GM18861 (cell line): ENCODE results near the gene CACNA2D2.

Experiments used
- ATAC-seq: cut with Tn5 transposase; IDR thresholded peaks from one replicate; pipeline ENCODE4 v1.9.1; 2021; ENCODE audit not compliant: unreplicated experiment

CACNA2D2 gene

GRCh38 chr3:50430950-50431435 is 72.4 kb downstream of the CACNA2D2 start:
- ATAC-seq: no peak

DNA sequence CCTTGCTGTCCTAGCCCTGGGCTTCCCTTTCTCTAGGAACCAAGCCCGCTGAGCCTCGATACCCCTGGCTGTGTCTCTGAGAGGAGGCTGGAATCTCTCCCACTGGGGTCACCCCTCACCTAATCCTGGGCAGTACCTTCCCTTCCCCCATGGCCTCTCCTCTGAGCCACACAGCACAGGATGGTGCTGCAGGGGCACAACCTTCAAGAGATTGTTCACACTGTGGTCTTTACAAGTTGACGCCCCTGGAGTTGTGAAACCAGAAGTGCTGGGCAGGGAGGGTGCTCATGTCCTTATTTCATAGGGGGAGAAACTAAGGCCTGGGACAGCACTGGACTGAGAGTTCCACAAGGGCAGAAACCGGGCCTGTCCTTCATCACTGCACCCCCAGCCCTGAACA is 73.2 kb downstream of the CACNA2D2 start:
- ATAC-seq: no peak

- no peak for ATAC-seq
Measured at GRCh38 chr3:50428007-50428633, 75.3 kb downstream of the CACNA2D2 start.

GRCh38 chr3:50427217-50427616 is 76.2 kb downstream of the CACNA2D2 start:
- no peak for ATAC-seq

GRCh38 chr3:50425911-50426310 is 77.5 kb downstream of the CACNA2D2 start:
- no peak for ATAC-seq

DNA sequence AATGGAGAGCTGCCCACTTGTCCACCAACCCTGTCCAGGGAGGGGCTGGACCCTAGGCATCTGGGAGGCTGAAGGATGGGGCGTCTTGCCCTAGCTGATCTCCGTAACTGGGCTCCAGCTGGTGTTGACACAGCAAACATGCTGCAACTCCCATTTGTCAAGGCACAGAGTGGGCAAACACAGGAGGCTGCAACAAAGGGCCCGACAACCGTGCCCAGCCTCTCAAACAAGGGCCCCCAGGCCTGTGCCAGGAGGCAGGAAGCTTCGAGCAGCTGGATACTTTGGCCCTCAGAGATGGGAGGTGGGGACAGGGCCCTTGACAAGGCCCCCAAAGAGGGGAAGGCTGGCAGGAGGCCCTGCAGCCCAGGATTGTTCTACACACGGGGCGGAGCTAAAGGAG is 79.9 kb downstream of the CACNA2D2 start:
- no peak for ATAC-seq

DNA sequence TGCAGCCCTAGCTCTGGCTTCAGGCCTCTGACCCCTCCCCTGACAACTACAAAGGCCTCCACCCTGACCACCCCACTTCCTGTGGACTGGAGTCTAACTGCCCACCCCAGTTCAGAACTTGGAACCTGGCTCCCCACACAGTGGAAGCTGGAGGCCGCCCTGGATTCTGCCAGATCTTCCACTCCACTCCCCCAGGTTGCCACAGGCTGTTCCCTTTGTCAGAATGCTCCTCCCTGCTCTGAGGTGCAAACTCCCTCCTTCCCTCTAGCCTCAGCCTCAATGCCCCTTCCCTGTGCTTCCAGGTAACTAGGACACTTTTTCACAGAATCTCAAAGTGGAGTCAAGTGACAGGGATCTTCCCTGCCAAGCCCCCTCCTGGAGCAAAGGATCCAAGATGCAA is 81.3 kb downstream of the CACNA2D2 start:
- no peak for ATAC-seq

- ATAC-seq: no peak
Measured at GRCh38 chr3:50419595-50420370, 83.7 kb downstream of the CACNA2D2 start.

GRCh38 chr3:50418850-50419249 is 84.6 kb downstream of the CACNA2D2 start:
- ATAC-seq: no peak

DNA sequence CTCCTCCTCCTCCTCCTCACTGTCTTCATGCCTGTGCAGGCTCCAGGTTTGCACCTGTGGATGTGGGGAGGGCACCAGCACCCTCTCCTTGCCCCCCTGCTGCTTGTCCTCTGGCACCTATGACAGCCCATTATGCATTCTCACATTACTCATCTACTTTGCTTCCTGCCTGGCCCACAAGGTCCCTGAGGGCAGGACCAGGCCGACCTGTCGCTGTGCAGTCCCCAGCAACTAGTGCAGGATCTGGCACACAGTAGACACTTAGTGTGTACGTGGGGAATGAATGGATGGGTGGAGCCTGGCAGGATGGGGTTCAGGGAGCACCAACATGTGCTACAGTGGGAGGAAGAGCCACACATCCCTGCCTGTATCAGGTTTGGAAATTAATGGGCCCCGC is 85.8 kb downstream of the CACNA2D2 start:
- no peak for ATAC-seq

DNA sequence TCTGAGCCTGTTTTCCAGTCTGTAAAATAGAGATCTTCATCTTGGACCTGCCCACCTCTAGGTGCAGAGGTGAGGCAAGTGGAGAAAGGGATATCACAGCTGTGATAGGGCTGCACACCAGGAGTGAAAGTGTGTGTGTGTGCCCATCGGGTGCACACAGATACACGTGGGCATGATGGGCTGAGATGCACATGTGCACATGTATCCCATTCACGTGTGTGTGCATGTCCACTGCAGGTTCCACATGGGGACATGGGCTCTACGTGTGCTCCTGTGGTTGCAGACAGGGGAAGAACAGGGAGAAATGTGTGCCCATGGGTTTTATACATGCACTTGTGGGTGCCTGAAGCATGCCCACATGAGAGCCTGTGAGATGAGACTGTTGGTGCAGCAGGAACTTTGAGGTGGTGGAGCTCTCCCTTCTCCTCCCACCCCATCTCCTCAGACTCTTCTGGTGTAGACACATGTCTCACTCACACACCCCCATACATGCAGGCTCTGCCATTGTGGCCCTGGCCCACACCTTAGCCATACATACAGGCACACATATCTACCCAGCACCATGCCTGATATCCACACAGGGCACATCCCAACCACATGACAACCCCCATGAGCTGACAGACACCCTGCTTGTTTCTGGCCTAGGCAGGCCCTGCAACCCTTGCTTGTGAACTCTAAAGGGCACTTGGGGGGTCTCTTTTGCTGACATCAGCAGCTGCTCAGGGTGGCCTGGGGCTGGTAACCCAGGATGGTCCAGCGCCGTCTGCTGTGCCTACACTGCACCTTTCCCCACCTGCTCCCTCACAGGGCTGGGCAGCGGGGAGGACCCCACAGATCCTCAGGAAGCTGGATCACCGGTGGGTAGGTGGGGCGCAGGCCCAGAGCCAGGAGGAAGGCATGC is 86.4 kb downstream of the CACNA2D2 start:
- no peak for ATAC-seq

GRCh38 chr3:50415816-50416215 is 87.6 kb downstream of the CACNA2D2 start:
- ATAC-seq: no peak

DNA sequence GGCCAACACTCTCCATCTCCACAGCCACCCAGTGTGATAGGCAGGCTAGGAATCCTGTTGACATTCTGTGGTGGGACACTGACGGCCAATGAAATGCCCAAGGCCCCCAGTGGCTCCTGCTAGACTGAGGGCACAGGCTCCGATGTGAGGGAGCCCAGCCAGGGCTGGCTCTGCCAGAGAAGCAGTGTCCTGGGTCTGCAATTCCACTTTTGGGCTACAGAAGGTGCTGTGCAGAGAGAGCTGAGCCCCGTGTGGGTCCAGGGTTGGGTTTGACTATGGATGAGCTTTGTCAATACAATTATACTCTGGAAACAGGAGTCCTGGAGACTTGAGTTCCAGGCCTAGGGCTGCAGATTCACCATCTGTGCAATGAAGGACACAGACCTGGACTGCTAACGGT is 88.4 kb downstream of the CACNA2D2 start:
- no peak for ATAC-seq

DNA sequence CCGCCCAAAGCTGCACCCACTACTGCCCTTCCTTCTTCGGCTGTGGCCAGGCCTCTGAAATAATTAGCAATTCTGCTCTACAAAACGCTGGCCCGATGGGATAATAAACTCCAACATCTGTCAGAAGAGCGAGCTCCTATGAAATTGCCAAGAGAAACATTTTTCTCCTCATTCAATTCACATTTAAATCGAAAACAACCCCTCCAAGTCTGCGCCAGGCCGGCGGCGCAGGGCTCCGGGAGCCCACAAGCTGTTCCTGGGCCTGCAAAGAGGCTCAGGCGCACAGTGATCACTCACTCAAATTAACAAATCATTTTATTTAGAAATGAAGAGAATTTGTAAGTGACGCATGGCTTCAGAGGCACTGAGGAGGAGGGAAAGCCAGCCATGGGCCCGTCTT is 88.8 kb downstream of the CACNA2D2 start:
- ATAC-seq: no peak

DNA sequence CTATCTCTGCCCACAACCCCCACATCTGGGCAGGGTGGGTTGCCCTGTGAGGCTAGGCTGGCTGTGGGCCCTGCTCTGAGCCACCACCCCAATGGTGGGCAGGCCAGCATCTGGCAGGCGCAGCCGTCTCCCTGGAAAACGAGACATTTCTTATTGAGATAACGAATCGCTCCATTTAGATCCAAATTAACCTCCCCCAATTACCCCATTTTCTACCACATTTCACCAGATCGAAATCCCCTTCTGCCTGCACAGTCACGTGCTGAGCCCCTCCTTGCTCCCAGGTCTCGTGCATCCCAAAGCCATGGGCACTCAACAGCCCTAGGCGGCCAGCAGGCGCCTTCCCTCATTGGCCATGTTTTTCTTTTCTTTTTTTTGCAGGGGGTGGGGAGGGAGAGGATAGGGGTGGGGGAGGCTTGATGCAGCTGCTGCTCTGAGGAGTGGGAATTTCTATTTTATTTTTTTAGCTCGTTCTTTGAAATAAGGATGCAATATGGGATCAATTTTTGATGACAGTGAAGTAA is 91.1 kb downstream of the CACNA2D2 start:
- no peak for ATAC-seq

DNA sequence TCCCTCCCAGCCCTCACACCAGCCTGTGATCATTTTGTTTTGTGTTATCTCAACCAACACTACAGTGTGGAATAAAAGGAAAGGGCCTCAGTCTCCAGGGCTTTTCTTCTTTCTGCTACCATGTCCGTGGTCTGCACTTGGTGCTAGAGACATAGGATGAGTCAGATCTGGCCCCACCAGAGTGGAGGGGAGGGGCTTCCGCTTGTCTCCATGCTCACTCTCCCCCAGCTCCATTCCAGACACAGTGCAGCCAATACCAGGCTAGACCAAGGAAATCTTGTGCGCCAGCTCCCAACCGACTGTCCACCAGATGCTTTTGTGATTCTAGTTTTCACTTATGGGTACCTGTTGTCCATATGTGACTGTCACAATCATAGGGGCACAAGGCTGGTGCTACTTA is 92.2 kb downstream of the CACNA2D2 start:
- ATAC-seq: no peak

- no peak for ATAC-seq
Measured at GRCh38 chr3:50410608-50411139, 92.8 kb downstream of the CACNA2D2 start.

GRCh38 chr3:50410185-50410584 is 93.2 kb downstream of the CACNA2D2 start:
- no peak for ATAC-seq

GRCh38 chr3:50408443-50408944 is 94.9 kb downstream of the CACNA2D2 start:
- ATAC-seq: no peak

DNA sequence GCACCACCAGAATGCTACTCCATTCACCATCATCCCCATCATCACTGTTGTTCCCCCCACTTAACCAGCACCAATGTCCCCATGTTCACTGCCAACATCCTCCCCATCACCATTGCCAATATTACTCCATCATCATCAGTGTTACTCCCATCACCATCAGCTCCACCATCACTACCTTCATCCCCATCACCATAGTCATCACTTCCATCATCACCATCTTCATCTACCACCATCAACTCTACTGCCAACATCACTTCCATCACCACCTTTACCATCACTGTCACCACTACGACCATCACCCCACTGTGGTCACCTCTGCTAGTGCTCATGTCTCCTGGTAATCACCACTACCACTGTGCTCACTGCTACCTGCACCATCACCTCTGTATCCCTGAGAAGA is 96.9 kb downstream of the CACNA2D2 start:
- no peak for ATAC-seq

GRCh38 chr3:50405249-50405648 is 98.2 kb downstream of the CACNA2D2 start:
- no peak for ATAC-seq
